Liver (tissue), 9 donors: ENCODE data around the gene CORO2B. TPM values are rescaled to one million over a fixed set of nuclear protein-coding genes. Genes with fewer than 3 reads are reported as not detected.

Experiments
- DNase-seq: peaks from one replicate; pipeline ENCODE4 v3.0.0-alpha.2; 2017; ENCODE audit warnings: low spot score
- H3K27ac ChIP-seq, 2 donors: one replicate each; pipeline ENCODE4 v1.7.0; 2013; ENCODE audit warnings: inconsistent platforms in 2 of 2, low read length in 2 of 2, control low read depth in 1 of 2, low read depth in 1 of 2, mild to moderate bottlenecking in 1 of 2
- H3K27me3 ChIP-seq, 4 donors: one replicate each; pipeline versions ENCODE4 v1.6.1 to v1.7.0; 2013; ENCODE audit warnings: low read length in 3 of 4, inconsistent platforms in 1 of 4, mild to moderate bottlenecking in 1 of 4, moderate library complexity in 1 of 4; ENCODE audit not compliant: control insufficient read depth in 4 of 4, insufficient read depth in 4 of 4
- H3K36me3 ChIP-seq, 4 donors: one replicate each; pipeline versions ENCODE4 v1.6.1 to v1.7.0; 2013; ENCODE audit warnings: low read length in 3 of 4, mild to moderate bottlenecking in 3 of 4, low read depth in 1 of 4, moderate library complexity in 1 of 4; ENCODE audit not compliant: control insufficient read depth in 4 of 4, insufficient read depth in 3 of 4
- H3K4me1 ChIP-seq, 4 donors: one replicate each; pipeline versions ENCODE4 v1.6.1 to v1.7.0; 2013; ENCODE audit warnings: low read length in 3 of 4, mild to moderate bottlenecking in 3 of 4, moderate library complexity in 1 of 4; ENCODE audit not compliant: control insufficient read depth in 4 of 4, insufficient read depth in 4 of 4
- H3K4me3 ChIP-seq, 3 donors: one replicate each; pipeline versions ENCODE4 v1.6.1 to v1.7.0; 2013; ENCODE audit warnings: low read length in 3 of 3, control low read depth in 1 of 3, low read depth in 1 of 3, mild to moderate bottlenecking in 1 of 3
- H3K9ac ChIP-seq, 2 donors: one replicate each; pipeline ENCODE4 v1.7.0; 2013; ENCODE audit warnings: low read length in 2 of 2, mild to moderate bottlenecking in 2 of 2, moderate library complexity in 2 of 2, control low read depth in 1 of 2, low read depth in 1 of 2
- H3K9me3 ChIP-seq, 4 donors: one replicate each; pipeline versions ENCODE4 v1.6.1 to v1.7.0; 2013; ENCODE audit warnings: low read length in 3 of 4; ENCODE audit not compliant: control insufficient read depth in 4 of 4
- CTCF ChIP-seq: fragments of 150-350 bp; IDR thresholded peaks from 2 replicates; pipeline ENCODE4 v1.5.1; 2017; ENCODE audit warnings: improper control_type of control experiment, low read depth, low read length; ENCODE audit not compliant: missing input control
- EGR1 ChIP-seq, 2 donors: IDR thresholded peaks; 2 replicates each; pipeline ENCODE4 v1.6.1; 2016 to 2018; ENCODE audit warnings: antibody characterized with exemption in 2 of 2, low read depth in 2 of 2
- FOXA1 ChIP-seq: IDR thresholded peaks from 2 replicates; pipeline ENCODE4 v1.6.1; 2016; ENCODE audit warnings: antibody characterized with exemption
- FOXA2 ChIP-seq: IDR thresholded peaks from 2 replicates; pipeline ENCODE4 v1.6.1; 2016; ENCODE audit warnings: antibody characterized with exemption
- GABPA ChIP-seq, 2 donors: IDR thresholded peaks in 1 of 2; conservative IDR thresholded peaks in 1 of 2; 2 replicates each; pipeline ENCODE4 v1.6.1; 2016; ENCODE audit warnings: antibody characterized with exemption in 2 of 2, mild to moderate bottlenecking in 1 of 2, moderate library complexity in 1 of 2
- HNF4A ChIP-seq, 2 donors: conservative IDR thresholded peaks; 2 replicates each; pipeline ENCODE4 v1.6.1; 2016; ENCODE audit warnings: antibody characterized with exemption in 2 of 2, mild to moderate bottlenecking in 2 of 2
- HNF4G ChIP-seq: IDR thresholded peaks from 2 replicates; pipeline ENCODE4 v1.6.1; 2016; ENCODE audit warnings: antibody characterized with exemption
- JUND ChIP-seq, 2 donors: IDR thresholded peaks; 2 replicates each; pipeline ENCODE4 v1.6.1; 2016; ENCODE audit warnings: antibody characterized with exemption in 2 of 2
- MAX ChIP-seq: IDR thresholded peaks from 2 replicates; pipeline ENCODE4 v1.6.1; 2016; ENCODE audit warnings: antibody characterized with exemption
- NR2F2 ChIP-seq: IDR thresholded peaks from 2 replicates; pipeline ENCODE4 v1.6.1; 2016; ENCODE audit warnings: antibody characterized with exemption
- RAD21 ChIP-seq, 2 donors: IDR thresholded peaks; 2 replicates each; pipeline ENCODE4 v1.6.1; 2016; ENCODE audit warnings: antibody characterized with exemption in 2 of 2, mild to moderate bottlenecking in 2 of 2
- REST ChIP-seq: IDR thresholded peaks from 2 replicates; pipeline ENCODE4 v1.6.1; 2016; ENCODE audit warnings: antibody characterized with exemption, mild to moderate bottlenecking
- RXRA ChIP-seq, 2 donors: IDR thresholded peaks; 2 replicates each; pipeline ENCODE4 v1.6.1; 2017 to 2018; ENCODE audit warnings: antibody characterized with exemption in 2 of 2, mild to moderate bottlenecking in 1 of 2
- SP1 ChIP-seq: IDR thresholded peaks from 2 replicates; pipeline ENCODE4 v1.6.1; 2018; ENCODE audit warnings: antibody characterized with exemption, mild to moderate bottlenecking
- TAF1 ChIP-seq: conservative IDR thresholded peaks from 2 replicates; pipeline ENCODE4 v1.6.1; 2016; ENCODE audit warnings: antibody characterized with exemption, mild to moderate bottlenecking
- YY1 ChIP-seq: IDR thresholded peaks from 2 replicates; pipeline ENCODE4 v1.6.1; 2016; ENCODE audit warnings: antibody characterized with exemption, mild to moderate bottlenecking
- ZBTB33 ChIP-seq: IDR thresholded peaks from 2 replicates; pipeline ENCODE4 v1.6.1; 2016; ENCODE audit warnings: antibody characterized with exemption
- WGBS: extraction: QIAGEN DNeasy Blood & Tissue Kit; methylation state at CpG from one replicate; pipeline ENCODE4 v1.1.7; 2013; 5-methylcytosine and 5-hydroxymethylcytosine counted together
- polyA plus RNA-seq, 2 donors: library from polyadenylated mRNA; stranded (reverse) in 1 of 2; unstranded in 1 of 2; fragments of 200-250 nt in 1 of 2; fragments of >200 nt in 1 of 2; fragmentation: Nextera tagmentation in 1 of 2; extraction: Ambion mirVana in 1 of 2; gene quantifications; one replicate each; pipeline versions ENCODE4 v1.2.1 to v1.2.3, GENCODE V29; 2013 to 2015
- total RNA-seq, 2 donors: library from RNA; depleted of rRNA; stranded (reverse); fragments of >200 nt; gene quantifications; one replicate each; pipeline ENCODE4 v1.2.3, GENCODE V29; 2014
- TF ChIP-seq, protein P1 (sequence below): IDR thresholded peaks from 2 replicates; pipeline ENCODE4 v1.6.1; 2016; ENCODE audit warnings: antibody characterized with exemption
- donor health status: healthy.
- donor health status: healthy.
- donor health status: healthy.
- donor health status: healthy.
- donor health status: healthy.

The CORO2B gene
- total and polyA plus RNA-seq, 4 donors, result 0.15 to 0.65 (median 0.52) TPM

DNA sequence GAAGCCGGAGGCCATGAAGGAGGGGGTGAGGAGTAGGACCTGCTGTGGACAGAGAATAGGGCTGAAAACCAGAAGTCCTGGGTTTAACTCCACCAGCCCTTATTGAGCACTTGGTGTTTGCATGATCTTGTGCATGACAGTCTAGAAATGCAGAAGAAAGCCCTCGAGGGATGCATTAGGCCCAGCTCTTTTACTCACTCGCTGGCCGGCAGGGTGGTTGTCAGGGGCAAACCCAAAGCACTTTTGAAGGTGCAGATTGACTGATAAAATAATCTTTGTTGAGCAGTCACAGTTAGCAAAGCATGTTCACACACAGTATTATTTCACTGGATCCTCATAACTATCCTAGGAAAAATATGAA lies 55.3 kb downstream of the CORO2B start:
- H3K27ac ChIP-seq, result no peak overlapping the region
- no peaks in the 10 kb centered on the region for H3K9me3 ChIP-seq
- no peak for DNase-seq
- no peak for TF ChIP-seq MAX
- no peak for TF ChIP-seq ZBTB33
- no peak for TF ChIP-seq FOXA2
- H3K4me1 ChIP-seq, result peaks cover 0 to 2% (median 0%) of the 10 kb centered on the region in 4 donors
- H3K36me3 ChIP-seq, result no peaks in the 10 kb centered on the region
- H3K4me3 ChIP-seq, result no peak overlapping the region
- H3K9ac ChIP-seq, result no peak overlapping the region
- 95% methylated on average over 4 of the region's 4 CpGs for WGBS
- no peaks in the 10 kb centered on the region for H3K27me3 ChIP-seq

GRCh38 chr15:68634531-68634930 lies 55.7 kb downstream of the CORO2B start:
- 92% methylated on average over 6 of the region's 6 CpGs for WGBS
- Histone ChIP-seq H3K36me3 (no peaks in the 10 kb centered on the region), H3K27me3 (no peaks in the 10 kb centered on the region), H3K4me3 (no peak overlapping the region), H3K4me1 (peaks cover 0 to 2% (median 0%) of the 10 kb centered on the region in 4 donors), H3K27ac (no peak overlapping the region), H3K9ac (no peak overlapping the region), H3K9me3 (no peaks in the 10 kb centered on the region)
- no peak for TF ChIP-seq REST
- no peak for TF ChIP-seq CTCF
- TF ChIP-seq NR2F2, result no peak
- no peak for TF ChIP-seq YY1
- TF ChIP-seq, protein P1, sequence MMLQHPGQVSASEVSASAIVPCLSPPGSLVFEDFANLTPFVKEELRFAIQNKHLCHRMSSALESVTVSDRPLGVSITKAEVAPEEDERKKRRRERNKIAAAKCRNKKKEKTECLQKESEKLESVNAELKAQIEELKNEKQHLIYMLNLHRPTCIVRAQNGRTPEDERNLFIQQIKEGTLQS, result no peak
- TF ChIP-seq HNF4G, result no peak
- no peak for TF ChIP-seq ZBTB33
- no peak for TF ChIP-seq HNF4A (conservative IDR thresholded peaks at IDR 0.05)
- no peak for TF ChIP-seq RAD21 (IDR thresholded peaks at IDR 0.05)
- no peak for TF ChIP-seq GABPA (IDR thresholded peaks at IDR 0.05 in 1 of 2, conservative IDR thresholded peaks at IDR 0.05 in 1 of 2)
- no peak for TF ChIP-seq RXRA (IDR thresholded peaks at IDR 0.05)
- no peak for TF ChIP-seq EGR1 (IDR thresholded peaks at IDR 0.05; ENCODE audit: low read depth in 2 of 2)
- TF ChIP-seq MAX, result no peak
- no peak for TF ChIP-seq SP1
- no peak for TF ChIP-seq FOXA1
- no peak for TF ChIP-seq JUND (IDR thresholded peaks at IDR 0.05)
- TF ChIP-seq TAF1, result no peak
- TF ChIP-seq FOXA2, result no peak
- no peak for DNase-seq
